Thyroid gland (tissue), 4 donors: ENCODE data around the gene SLC25A21.

Source experiments
- POLR2A ChIP-seq, 2 donors: fragments of 450-650 bp; IDR thresholded peaks; one replicate each; pipeline ENCODE4 v1.6.1; 2017; ENCODE audit warnings: antibody characterized with exemption in 2 of 2, mild to moderate bottlenecking in 2 of 2, moderate library complexity in 1 of 2
- TF ChIP-seq, protein P1 (sequence below), 6 experiments: fragments of 200-600 bp in 3 of 6; fragments of 450-650 bp in 3 of 6; sonication (generic) in 3 of 6; IDR thresholded peaks; one replicate each; pipeline ENCODE4 v1.5.1; 2016 to 2019; ENCODE audit warnings: antibody characterized with exemption in 6 of 6, mild to moderate bottlenecking in 2 of 6, inconsistent platforms in 1 of 6, moderate library complexity in 1 of 6

DNA sequence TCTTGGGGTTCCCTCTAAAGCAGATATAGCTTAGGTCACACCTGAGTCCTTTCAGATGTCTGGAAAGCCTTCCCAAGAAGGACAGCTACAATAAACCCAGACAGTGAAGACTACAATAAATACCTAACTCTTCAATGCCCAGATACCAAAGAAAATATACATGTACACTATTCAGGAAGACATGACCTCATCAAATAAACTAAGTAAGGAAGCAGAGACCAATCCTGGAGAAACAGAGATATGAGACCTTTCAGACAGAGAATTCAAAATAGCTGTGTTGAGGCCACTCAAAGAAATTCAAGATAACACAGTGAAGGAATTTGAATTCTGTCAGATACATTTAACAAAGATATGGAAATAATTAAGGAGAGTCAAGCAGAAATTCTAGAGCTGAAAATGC is 40.6 kb upstream of the SLC25A21 start:
- TF ChIP-seq, protein P1, sequence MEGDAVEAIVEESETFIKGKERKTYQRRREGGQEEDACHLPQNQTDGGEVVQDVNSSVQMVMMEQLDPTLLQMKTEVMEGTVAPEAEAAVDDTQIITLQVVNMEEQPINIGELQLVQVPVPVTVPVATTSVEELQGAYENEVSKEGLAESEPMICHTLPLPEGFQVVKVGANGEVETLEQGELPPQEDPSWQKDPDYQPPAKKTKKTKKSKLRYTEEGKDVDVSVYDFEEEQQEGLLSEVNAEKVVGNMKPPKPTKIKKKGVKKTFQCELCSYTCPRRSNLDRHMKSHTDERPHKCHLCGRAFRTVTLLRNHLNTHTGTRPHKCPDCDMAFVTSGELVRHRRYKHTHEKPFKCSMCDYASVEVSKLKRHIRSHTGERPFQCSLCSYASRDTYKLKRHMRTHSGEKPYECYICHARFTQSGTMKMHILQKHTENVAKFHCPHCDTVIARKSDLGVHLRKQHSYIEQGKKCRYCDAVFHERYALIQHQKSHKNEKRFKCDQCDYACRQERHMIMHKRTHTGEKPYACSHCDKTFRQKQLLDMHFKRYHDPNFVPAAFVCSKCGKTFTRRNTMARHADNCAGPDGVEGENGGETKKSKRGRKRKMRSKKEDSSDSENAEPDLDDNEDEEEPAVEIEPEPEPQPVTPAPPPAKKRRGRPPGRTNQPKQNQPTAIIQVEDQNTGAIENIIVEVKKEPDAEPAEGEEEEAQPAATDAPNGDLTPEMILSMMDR (IDR thresholded peaks at IDR 0.05) = no peak
- no peak for TF ChIP-seq POLR2A (IDR thresholded peaks at IDR 0.05)
